MCF 10A (cell line): ENCODE results near the gene TXN2. TPM values are rescaled to one million over a fixed set of nuclear protein-coding genes. Genes with fewer than 3 reads are reported as not detected.

ENCODE experiments used
- BruUV-seq: library from RNA; stranded (reverse); fragments of 400-500 nt; replicated peaks from 2 replicates; lab custom pipeline; 2021; lab: Mats Ljungman, UMichigan
- CTCF ChIA-PET: fragments of 300-600 bp; sonication (Branson Sonifier 250); formaldehyde crosslinking; extraction: SDS; loops from one replicate; lab custom pipeline; 2021; ENCODE audit warnings: antibody characterized with exemption, inconsistent platforms; lab: Yijun Ruan, JAX
- POLR2A ChIA-PET: fragments of 300-600, 350-650 bp; sonication (Branson Sonifier 250); formaldehyde crosslinking; extraction: SDS; loops from one replicate; lab custom pipeline; 2020; ENCODE audit warnings: antibody characterized with exemption, inconsistent platforms; lab: Yijun Ruan, JAX
- DNase-seq: peaks from one replicate; pipeline ENCODE4 v3.0.0-alpha.2; 2018; ENCODE audit not compliant: unreplicated experiment
- H3K27ac Mint-ChIP-seq: one replicate; pipeline ENCODE4 v1.8.0; 2022; ENCODE audit warnings: mild to moderate bottlenecking, low read depth, mixed read lengths; ENCODE audit not compliant: unreplicated experiment
- H3K27me3 Mint-ChIP-seq: one replicate; pipeline ENCODE4 v1.8.0; 2022; ENCODE audit warnings: mixed read lengths; ENCODE audit not compliant: insufficient read depth, unreplicated experiment
- H3K36me3 Mint-ChIP-seq: one replicate; pipeline ENCODE4 v1.8.0; 2022; ENCODE audit warnings: mild to moderate bottlenecking, moderate library complexity, mixed read lengths; ENCODE audit not compliant: insufficient read depth, unreplicated experiment
- H3K4me1 Mint-ChIP-seq: one replicate; pipeline ENCODE4 v1.8.0; 2022; ENCODE audit warnings: mixed read lengths; ENCODE audit not compliant: insufficient read depth, unreplicated experiment
- H3K4me3 Mint-ChIP-seq: one replicate; pipeline ENCODE4 v1.8.0; 2022; ENCODE audit warnings: mild to moderate bottlenecking, moderate library complexity, mixed read lengths; ENCODE audit not compliant: unreplicated experiment
- H3K9me3 Mint-ChIP-seq: one replicate; pipeline ENCODE4 v1.8.0; 2022; ENCODE audit warnings: mixed read lengths; ENCODE audit not compliant: unreplicated experiment
- intact Hi-C: fragments of 100-400 bp; cut with micrococcal nuclease; formaldehyde crosslinking; loops from 2 replicates; pipeline ENCODE4 v1.14.1; 2022
- total RNA-seq: library from RNA; stranded (reverse); gene quantifications from 2 replicates; pipeline ENCODE4 v1.2.3, GENCODE V29; 2022
- TF ChIP-seq, protein P1 (sequence below): fragments of 200-600 bp; IDR thresholded peaks from one replicate; pipeline ENCODE4 v1.8.0; 2022; ENCODE audit warnings: antibody characterized with exemption, mild to moderate bottlenecking; ENCODE audit not compliant: unreplicated experiment

TXN2 gene
- total RNA-seq, 1 experiment from 2014 or later, result 83.2 TPM

DNA sequence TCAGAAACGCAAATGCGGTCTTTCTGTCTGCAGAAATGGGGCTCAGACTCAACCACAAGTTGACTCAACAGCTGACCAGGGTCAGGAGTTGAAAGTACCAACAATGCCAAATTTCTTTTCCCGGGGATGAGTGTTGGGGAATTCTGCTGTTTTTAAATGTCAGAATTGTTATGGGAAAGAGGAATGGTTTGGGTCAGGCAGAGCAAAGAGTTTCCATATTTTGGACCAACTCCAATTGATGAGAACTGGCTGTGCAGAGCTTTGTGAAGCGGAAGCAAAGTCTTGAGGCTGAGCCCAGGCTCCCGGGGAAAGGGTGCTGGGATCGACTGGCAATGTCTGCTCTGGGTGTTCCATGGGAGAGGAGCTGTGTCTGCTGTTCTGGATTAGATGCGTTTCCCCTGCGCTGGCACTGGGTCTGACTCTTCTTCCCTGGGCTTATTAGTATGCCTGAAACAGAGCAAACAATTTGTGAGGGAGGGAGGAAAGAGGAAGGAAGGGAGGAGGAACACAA is 36.2 kb downstream of the TXN2 start:
- Mint-ChIP-seq H3K4me1 (peaks cover 6% of the 10 kb centered on the region), H3K4me3 (no peak overlapping the region), H3K27me3 (no peaks in the 10 kb centered on the region), H3K27ac (no peak overlapping the region), H3K9me3 (no peaks in the 10 kb centered on the region), H3K36me3 (no peaks in the 10 kb centered on the region)
- ChIA-PET CTCF (interaction anchor here (0.5 to 1.4 kb wide), 3 partner anchors 49 to 1287 kb away, joined by 4 to 5 read pairs (median 4); no protein-coding TSS in a partner anchor), POLR2A (interaction anchor here (0.7 to 2.2 kb wide), 3 partner anchors 9 to 60 kb away, joined by 3 to 10 read pairs (median 3); partner anchors contain the start of gene MYH9)
- no peak for DNase-seq
- BruUV-seq, result no TSS peak
- intact Hi-C loops, result no loop called here
- TF ChIP-seq, protein P1, sequence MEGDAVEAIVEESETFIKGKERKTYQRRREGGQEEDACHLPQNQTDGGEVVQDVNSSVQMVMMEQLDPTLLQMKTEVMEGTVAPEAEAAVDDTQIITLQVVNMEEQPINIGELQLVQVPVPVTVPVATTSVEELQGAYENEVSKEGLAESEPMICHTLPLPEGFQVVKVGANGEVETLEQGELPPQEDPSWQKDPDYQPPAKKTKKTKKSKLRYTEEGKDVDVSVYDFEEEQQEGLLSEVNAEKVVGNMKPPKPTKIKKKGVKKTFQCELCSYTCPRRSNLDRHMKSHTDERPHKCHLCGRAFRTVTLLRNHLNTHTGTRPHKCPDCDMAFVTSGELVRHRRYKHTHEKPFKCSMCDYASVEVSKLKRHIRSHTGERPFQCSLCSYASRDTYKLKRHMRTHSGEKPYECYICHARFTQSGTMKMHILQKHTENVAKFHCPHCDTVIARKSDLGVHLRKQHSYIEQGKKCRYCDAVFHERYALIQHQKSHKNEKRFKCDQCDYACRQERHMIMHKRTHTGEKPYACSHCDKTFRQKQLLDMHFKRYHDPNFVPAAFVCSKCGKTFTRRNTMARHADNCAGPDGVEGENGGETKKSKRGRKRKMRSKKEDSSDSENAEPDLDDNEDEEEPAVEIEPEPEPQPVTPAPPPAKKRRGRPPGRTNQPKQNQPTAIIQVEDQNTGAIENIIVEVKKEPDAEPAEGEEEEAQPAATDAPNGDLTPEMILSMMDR, result no peak

DNA sequence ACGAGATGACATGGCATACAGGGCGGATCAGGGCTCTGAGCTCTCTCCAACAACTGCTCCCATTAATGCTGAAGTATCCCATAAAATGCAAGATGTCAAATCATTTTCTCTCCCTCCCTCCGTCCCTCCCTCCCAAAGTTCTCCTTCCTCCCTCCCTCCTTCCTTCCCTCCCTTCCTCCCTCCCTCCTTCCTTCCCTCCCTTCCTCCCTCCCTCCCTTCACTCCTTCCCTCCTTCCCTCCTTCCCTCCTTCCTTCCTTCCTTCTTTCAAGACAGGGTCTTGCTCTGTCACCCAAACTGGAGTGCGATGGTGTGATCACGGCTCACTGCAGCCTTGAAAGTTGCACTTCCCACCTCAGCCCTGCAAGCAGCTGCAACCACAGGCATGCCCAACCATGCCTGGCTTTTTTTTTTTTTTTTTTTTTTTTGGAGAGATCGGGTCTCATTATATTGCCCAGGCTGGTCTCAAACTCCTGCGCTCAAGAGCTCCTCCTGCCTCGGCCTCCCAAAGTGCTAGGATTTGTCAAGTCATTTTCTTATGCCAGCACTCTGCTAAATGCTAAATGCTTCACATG is 38.2 kb downstream of the TXN2 start:
- CTCF ChIA-PET, result interaction anchor here (0.9 kb wide), 1 partner anchor 27 kb away, joined by 3 read pairs; no protein-coding TSS in a partner anchor
- H3K4me3 Mint-ChIP-seq, result no peak overlapping the region
- H3K27me3 Mint-ChIP-seq, result no peaks in the 10 kb centered on the region
- TF ChIP-seq, protein P1, result no peak
- no TSS peak for BruUV-seq
- no peak for DNase-seq
- H3K36me3 Mint-ChIP-seq, result no peaks in the 10 kb centered on the region
- POLR2A ChIA-PET, result interaction anchor here (0.6 to 2.2 kb wide), 3 partner anchors 9 to 22 kb away, joined by 3 to 10 read pairs (median 3); no protein-coding TSS in a partner anchor
- no peak overlapping the region for H3K27ac Mint-ChIP-seq
- no peaks in the 10 kb centered on the region for H3K9me3 Mint-ChIP-seq
- intact Hi-C loops, result no loop called here
- peaks cover 17% of the 10 kb centered on the region for H3K4me1 Mint-ChIP-seq

DNA sequence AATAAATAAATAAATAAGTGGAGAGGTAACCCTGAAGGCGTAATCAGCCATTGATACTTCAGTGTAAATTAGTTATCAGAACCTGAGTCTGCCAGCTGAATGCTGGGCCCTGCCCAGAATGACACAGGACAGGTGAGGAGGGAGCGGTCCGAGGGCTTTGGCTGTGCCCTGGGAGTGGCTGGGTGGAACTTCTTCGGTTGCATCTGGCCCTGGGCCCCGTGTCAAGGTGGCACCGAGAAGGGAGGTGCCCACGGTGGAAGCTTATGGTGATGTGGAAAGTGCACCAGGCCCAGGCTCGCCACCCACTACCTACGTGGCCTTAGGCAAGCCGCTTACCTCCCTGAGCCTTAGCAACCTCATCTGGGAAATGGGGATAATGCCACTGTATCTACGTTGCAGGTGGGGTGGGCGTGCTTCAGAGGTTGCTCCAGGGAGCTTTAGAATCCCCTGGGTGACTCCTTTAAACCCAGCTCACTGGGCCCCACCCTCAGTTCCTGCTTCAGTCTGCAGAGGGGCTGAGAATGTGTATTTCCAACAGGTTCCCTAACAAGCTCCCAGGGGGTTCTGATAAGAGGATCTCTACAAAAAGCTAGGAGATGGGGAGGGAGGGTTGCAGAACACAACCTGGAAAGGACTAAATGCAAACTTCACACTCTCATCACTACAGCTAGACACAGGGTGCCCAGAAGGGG is 38.8 kb downstream of the TXN2 start:
- H3K4me3 Mint-ChIP-seq, result no peak overlapping the region
- H3K27ac Mint-ChIP-seq, result no peak overlapping the region
- H3K9me3 Mint-ChIP-seq, result no peaks in the 10 kb centered on the region
- TF ChIP-seq, protein P1, result no peak
- DNase-seq, result no peak
- H3K27me3 Mint-ChIP-seq, result no peaks in the 10 kb centered on the region
- ChIA-PET POLR2A (interaction anchor here (0.9 to 2.2 kb wide), 2 partner anchors 21 to 22 kb away, joined by 3 to 10 read pairs; no protein-coding TSS in a partner anchor), CTCF (interaction anchor here (0.9 kb wide), 1 partner anchor 28 kb away, joined by 3 read pairs; no protein-coding TSS in a partner anchor)
- no peaks in the 10 kb centered on the region for H3K36me3 Mint-ChIP-seq
- intact Hi-C loops, result no loop called here
- H3K4me1 Mint-ChIP-seq, result peaks cover 17% of the 10 kb centered on the region
- BruUV-seq, result no TSS peak
